Measurements from ENCODE around the gene NAA80.

Gene NAA80

DNA sequence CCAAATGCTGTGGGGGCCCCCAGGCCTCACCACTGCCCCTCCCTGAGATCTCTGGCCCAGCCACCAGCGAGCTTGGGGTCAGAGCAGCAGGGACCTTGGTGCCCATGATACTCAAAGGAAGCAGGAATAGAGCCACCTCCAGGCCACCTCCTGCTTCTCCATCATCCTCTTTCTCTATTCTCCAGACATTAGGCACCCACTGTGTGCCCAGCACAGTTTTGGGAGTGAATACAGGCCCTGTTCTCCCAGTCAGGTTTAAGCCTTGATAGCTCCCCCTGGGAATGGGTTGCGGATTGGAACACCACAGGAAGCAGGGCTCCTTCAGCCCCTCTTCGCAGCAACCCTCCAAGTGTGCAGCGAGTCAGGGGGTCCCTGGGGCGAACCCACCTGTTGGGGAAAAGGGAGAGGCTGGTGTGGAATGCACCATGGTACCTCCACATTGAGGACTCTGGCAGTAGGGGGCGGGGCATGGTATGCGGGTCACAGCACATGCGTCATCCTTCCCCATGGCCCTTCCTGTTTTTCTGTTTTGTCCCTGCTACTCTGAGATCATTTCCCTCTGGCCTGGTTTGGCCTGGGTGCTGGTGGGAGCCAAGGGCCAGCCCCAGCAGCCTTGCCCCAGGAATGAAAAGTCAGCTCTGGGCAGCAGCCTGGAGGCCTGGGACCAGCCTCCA is 44.5 kb downstream of the NAA80 start:
- no peak overlapping the region for H3K4me3 ChIP-seq (ENCODE audit: low read depth, low read length)
- TF ChIP-seq, protein P1, sequence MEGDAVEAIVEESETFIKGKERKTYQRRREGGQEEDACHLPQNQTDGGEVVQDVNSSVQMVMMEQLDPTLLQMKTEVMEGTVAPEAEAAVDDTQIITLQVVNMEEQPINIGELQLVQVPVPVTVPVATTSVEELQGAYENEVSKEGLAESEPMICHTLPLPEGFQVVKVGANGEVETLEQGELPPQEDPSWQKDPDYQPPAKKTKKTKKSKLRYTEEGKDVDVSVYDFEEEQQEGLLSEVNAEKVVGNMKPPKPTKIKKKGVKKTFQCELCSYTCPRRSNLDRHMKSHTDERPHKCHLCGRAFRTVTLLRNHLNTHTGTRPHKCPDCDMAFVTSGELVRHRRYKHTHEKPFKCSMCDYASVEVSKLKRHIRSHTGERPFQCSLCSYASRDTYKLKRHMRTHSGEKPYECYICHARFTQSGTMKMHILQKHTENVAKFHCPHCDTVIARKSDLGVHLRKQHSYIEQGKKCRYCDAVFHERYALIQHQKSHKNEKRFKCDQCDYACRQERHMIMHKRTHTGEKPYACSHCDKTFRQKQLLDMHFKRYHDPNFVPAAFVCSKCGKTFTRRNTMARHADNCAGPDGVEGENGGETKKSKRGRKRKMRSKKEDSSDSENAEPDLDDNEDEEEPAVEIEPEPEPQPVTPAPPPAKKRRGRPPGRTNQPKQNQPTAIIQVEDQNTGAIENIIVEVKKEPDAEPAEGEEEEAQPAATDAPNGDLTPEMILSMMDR (IDR thresholded peaks at IDR 0.05; ENCODE audit: insufficient read depth, low read depth, low read length, missing control alignments), result no peak
- DNase-seq (ENCODE audit: low read depth), result no peak

DNA sequence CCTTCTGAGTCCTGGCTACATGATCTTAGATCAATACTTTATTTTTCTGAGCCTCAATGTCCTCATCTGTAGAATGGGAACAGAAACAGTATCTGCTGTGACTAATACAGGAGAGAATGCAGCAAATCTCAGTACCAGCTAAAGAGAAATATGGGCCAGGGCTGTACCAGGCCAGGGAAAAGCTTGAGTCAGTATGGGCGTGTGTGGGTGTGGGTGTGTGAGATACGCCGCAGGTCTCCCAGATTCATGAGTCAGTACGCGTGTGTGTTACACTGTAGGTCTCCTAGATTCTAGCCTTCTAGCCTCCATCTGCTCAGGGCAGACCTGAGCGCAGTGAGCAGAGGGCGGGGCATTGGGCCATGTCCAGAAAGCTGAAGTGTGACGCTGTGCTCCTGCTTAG is 48.0 kb downstream of the NAA80 start:
- no peak for DNase-seq (ENCODE audit: low read depth)

DNA sequence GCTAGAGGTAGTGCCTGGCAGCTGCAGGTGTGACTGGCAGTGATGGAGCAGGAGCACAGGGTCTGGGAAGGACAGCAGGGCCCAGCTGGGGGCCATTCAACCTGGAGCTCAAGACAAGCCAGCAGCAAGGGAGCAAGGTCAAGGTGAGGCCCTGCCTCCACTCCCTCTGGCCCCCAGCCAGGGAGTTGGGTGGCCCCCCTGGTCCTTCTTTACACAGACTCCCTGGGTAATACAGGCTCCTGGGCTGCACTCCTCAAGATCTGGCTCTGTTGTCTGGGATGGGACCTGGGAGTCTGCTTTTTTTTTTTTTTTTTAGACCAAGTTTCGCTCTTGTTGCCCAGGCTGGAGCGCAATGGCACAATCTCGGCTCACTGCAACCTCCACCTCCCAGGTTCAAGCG is 48.7 kb downstream of the NAA80 start:
- no peak overlapping the region for H3K4me3 ChIP-seq (ENCODE audit: low read depth, low read length)
- TF ChIP-seq, protein P1 (IDR thresholded peaks at IDR 0.05; ENCODE audit: insufficient read depth, low read depth, low read length, missing control alignments), result no peak
- DNase-seq (ENCODE audit: low read depth), result no peak

More for the DNA sequence above, 48.0 kb downstream of the NAA80 start:
- no peak overlapping the region for H3K4me3 ChIP-seq (ENCODE audit: low read depth, low read length)
- TF ChIP-seq, protein P1 (IDR thresholded peaks at IDR 0.05; ENCODE audit: insufficient read depth, low read depth, low read length, missing control alignments), result no peak

DNA sequence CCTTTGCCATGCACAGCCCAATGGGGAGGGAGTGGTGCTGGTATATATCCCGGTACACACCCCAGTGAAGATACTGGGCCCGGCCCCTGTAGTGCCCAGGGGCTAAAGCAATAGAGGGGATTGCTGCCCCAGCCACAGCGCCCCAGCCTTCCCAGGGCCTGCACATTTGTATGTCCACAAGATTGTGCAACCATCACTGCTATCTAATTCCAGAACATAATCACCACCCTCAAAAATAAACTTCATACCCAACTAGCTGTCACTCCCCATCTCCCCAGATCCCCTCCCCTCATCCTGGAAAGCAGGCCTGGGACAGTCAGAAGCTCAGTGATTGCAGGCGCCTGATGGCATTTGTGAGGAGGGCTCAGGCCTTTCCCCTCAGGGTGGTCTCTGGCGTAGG is 49.7 kb downstream of the NAA80 start:
- no peak for DNase-seq (ENCODE audit: low read depth)
- H3K4me3 ChIP-seq (ENCODE audit: low read depth, low read length), result no peak overlapping the region
- TF ChIP-seq, protein P1 (IDR thresholded peaks at IDR 0.05; ENCODE audit: insufficient read depth, low read depth, low read length, missing control alignments), result no peak

DNA sequence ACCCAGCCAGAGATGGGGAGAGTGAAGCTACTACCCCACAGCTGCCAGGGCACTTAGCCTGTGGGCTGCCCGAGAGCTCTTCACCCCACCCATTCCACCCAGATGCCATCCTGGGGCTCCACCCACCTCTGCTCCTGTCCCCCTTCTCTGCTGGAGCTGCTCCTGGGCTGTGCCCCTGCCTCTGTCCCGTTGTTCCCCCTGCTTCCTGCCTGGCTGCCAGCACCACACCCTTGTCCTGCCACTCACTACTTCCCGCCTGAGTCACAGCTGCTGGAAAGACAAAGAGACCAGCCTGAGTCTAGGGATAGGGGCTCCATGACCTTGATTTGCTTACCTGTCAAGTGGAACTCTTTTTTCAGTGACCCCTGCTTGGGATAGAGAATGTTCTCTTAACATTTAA is 50.8 kb downstream of the NAA80 start:
- H3K4me3 ChIP-seq (ENCODE audit: low read depth, low read length), result no peak overlapping the region
- TF ChIP-seq, protein P1 (IDR thresholded peaks at IDR 0.05; ENCODE audit: insufficient read depth, low read depth, low read length, missing control alignments), result no peak
- DNase-seq (ENCODE audit: low read depth), result no peak

DNA sequence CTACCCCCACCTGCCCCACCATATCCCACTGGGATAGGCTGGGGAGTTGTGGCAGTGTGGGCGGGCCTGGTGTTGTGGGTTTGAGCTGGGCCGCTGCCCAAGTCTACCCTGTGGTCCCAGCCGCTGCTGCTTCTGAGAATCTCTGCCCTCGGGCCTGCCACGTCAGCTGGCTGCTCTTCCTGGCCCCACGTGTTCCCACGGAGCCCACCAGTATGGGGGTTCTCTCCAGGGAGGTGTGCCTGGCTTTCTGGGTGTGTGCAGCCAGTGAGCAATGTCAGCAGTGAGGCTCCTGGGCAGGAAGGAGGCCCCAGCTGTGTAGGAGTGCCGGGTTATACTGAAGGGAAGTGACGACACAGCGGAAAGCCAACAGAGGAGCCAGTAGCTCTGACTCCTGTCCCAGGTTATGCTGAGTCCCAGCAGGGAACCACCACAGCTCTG is 52.7 kb downstream of the NAA80 start:
- H3K4me3 ChIP-seq (ENCODE audit: low read depth, low read length), result peak overlapping the region; percentile 55
- peak; percentile 81 for DNase-seq (ENCODE audit: low read depth)

More for the DNA sequence above, 52.7 kb downstream of the NAA80 start:
- TF ChIP-seq, protein P1 (IDR thresholded peaks at IDR 0.05; ENCODE audit: insufficient read depth, low read depth, low read length, missing control alignments), result no peak
